ENCODE data around the gene PIP5K1B.

GRCh38 chr9:68725070-68725469, 20.0 kb downstream of the PIP5K1B start:
- TF ChIP-seq CTCF (IDR thresholded peaks at IDR 0.05; ENCODE audit: poor library complexity) (no peak), EZH2phosphoT487 (IDR thresholded peaks at IDR 0.05; ENCODE audit: low read depth, severe bottlenecking, unreplicated experiment) (no peak), EZH2 (IDR thresholded peaks at IDR 0.05; ENCODE audit: borderline replicate concordance) (no peak)

All from hepatocyte (in vitro differentiated cells).